Measurements from ENCODE around the gene PSTPIP1. TPM values are rescaled to one million over a fixed set of nuclear protein-coding genes. Genes with fewer than 3 reads are reported as not detected.

PSTPIP1 gene
- total RNA-seq, 2 experiments from 2014 or later, result 79.4 to 82.7 TPM

DNA sequence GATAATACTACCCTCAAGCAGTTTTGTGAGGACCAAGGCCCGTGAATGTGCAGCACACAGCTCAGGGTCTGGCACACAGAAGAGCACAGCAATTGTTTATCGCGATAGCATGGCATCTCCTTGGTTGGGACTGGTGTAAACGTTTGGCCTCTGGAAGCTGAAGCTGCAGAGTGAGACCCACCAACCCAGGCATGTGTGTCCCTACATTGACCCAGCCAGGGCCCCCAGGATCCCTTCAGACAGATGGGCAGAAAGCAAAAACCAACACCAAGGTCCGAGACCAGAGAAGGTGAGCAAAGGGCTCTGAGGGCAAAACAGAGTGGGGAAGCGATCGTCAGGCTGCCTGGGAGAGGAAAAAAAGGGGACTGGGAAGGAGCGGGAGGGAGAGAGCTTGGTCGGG lies 12.6 kb upstream of the PSTPIP1 start:
- H3K4me1 ChIP-seq (ENCODE audit: insufficient read depth, low read length), result peaks cover 8% of the 10 kb centered on the region
- H3K36me3 Mint-ChIP-seq (ENCODE audit: low read depth), result no peaks in the 10 kb centered on the region
- H3K4me3 Mint-ChIP-seq, result no peak overlapping the region
- TF ChIP-seq, protein P1, sequence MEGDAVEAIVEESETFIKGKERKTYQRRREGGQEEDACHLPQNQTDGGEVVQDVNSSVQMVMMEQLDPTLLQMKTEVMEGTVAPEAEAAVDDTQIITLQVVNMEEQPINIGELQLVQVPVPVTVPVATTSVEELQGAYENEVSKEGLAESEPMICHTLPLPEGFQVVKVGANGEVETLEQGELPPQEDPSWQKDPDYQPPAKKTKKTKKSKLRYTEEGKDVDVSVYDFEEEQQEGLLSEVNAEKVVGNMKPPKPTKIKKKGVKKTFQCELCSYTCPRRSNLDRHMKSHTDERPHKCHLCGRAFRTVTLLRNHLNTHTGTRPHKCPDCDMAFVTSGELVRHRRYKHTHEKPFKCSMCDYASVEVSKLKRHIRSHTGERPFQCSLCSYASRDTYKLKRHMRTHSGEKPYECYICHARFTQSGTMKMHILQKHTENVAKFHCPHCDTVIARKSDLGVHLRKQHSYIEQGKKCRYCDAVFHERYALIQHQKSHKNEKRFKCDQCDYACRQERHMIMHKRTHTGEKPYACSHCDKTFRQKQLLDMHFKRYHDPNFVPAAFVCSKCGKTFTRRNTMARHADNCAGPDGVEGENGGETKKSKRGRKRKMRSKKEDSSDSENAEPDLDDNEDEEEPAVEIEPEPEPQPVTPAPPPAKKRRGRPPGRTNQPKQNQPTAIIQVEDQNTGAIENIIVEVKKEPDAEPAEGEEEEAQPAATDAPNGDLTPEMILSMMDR (IDR thresholded peaks at IDR 0.05), result no peak
- no peaks in the 10 kb centered on the region for H3K27me3 ChIP-seq (ENCODE audit: control insufficient read depth in 1 of 2, insufficient read depth in 2 of 2, low read length in 2 of 2)
- H3K9me3 Mint-ChIP-seq, result no peaks in the 10 kb centered on the region
- H3K27me3 Mint-ChIP-seq, result no peaks in the 10 kb centered on the region
- no peak overlapping the region for H3K27ac Mint-ChIP-seq
- H3K4me1 Mint-ChIP-seq (ENCODE audit: low read depth), result peaks cover 5% of the 10 kb centered on the region
- no peaks in the 10 kb centered on the region for H3K36me3 ChIP-seq (ENCODE audit: insufficient read depth, low read length)
- DNase-seq (no peak), ATAC-seq (ENCODE audit: poor library complexity) (no peak)
- ChIA-PET CTCF (no interaction called here), POLR2A (no interaction called here)
- peaks cover 0 to 9% of the 10 kb centered on the region in 2 experiments for H3K9me3 ChIP-seq (ENCODE audit: control insufficient read depth in 1 of 2, insufficient read depth in 1 of 2, low read length in 2 of 2)
- intact Hi-C loops (cut with DNase I, micrococcal nuclease), result no loop called here
- H3K4me3 ChIP-seq (ENCODE audit: low read length), result no peak overlapping the region
- no peak overlapping the region for H3K27ac ChIP-seq (ENCODE audit: low read depth in 1 of 2, low read length in 2 of 2)

DNA sequence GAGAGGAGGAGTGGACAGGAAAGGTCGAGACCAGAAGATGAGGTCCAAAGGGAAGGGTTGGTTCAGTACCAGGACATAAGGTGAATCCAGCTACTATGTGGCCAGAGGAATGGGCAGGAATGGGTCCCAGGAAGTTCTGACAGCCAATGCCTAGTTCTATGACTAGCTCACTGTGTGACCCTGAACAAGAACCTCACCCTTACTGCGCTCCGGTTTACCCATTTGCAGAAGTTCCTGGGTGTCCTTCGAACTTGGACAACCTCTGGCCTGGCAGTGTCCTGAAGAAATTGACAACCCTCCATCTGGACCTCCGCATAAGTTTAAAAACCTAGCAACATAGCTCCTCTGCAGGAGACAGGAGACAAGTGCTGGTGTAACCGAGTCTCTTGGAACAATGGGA lies 12.2 kb upstream of the PSTPIP1 start:
- H3K27ac ChIP-seq (ENCODE audit: low read depth in 1 of 2, low read length in 2 of 2), result no peak overlapping the region
- no peaks in the 10 kb centered on the region for H3K9me3 Mint-ChIP-seq
- intact Hi-C loops (cut with DNase I, micrococcal nuclease), result no loop called here
- H3K27ac Mint-ChIP-seq, result no peak overlapping the region
- no peak overlapping the region for H3K4me3 Mint-ChIP-seq
- no peaks in the 10 kb centered on the region for H3K27me3 Mint-ChIP-seq
- POLR2A ChIA-PET, result no interaction called here
- TF ChIP-seq, protein P1 (IDR thresholded peaks at IDR 0.05), result no peak
- peaks cover 0 to 9% of the 10 kb centered on the region in 2 experiments for H3K9me3 ChIP-seq (ENCODE audit: control insufficient read depth in 1 of 2, insufficient read depth in 1 of 2, low read length in 2 of 2)
- H3K36me3 ChIP-seq (ENCODE audit: insufficient read depth, low read length), result no peaks in the 10 kb centered on the region
- CTCF ChIA-PET, result no interaction called here
- H3K4me1 Mint-ChIP-seq (ENCODE audit: low read depth), result peaks cover 7% of the 10 kb centered on the region
- no peaks in the 10 kb centered on the region for H3K36me3 Mint-ChIP-seq (ENCODE audit: low read depth)
- no peak for ATAC-seq (ENCODE audit: poor library complexity)
- peaks cover 12% of the 10 kb centered on the region for H3K4me1 ChIP-seq (ENCODE audit: insufficient read depth, low read length)
- no peak overlapping the region for H3K4me3 ChIP-seq (ENCODE audit: low read length)
- no peaks in the 10 kb centered on the region for H3K27me3 ChIP-seq (ENCODE audit: control insufficient read depth in 1 of 2, insufficient read depth in 2 of 2, low read length in 2 of 2)
- no peak for DNase-seq

DNA sequence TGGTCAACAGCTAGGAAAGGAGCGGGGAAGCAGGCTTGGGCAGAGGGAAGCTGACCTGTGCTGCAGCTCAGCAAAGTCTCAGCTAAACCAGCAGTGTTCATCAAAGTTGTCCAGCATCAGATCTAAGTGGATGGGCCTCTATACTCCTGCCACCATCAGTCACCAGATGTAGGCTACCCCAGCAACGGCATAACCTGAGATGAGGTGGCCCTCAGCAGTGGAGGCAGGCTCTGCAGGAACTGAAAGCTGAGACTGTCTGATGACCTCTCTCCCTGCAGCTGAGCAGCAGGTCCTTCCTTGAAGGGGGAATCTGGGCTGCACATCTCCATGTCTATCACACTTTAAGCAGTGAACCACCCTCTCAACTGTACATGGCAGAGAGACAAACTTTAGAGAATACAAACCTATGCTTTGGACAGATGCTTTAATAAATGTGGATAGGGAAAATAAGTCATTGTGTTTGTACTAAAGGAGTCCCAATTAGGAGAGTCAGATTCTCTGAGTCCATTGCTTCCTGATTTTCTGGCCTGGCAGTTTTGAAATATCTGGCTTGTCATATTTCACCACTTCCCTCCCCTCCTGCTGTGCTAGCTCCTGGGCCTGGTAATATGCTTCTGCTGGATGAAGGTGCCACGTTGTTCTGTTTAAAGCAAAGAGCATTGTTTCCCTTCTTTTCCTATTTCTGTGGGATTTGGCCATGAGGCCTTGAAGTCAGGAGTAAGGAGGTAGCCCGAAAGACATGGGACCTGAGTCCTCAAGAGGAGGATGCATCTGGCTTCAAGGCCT lies 11.1 kb upstream of the PSTPIP1 start:
- Histone ChIP-seq H3K9me3 (ENCODE audit: control insufficient read depth in 1 of 2, insufficient read depth in 1 of 2, low read length in 2 of 2) (peaks cover 0 to 7% of the 10 kb centered on the region in 2 experiments), H3K36me3 (ENCODE audit: insufficient read depth, low read length) (no peaks in the 10 kb centered on the region), H3K4me3 (ENCODE audit: low read length) (no peak overlapping the region), H3K27ac (ENCODE audit: low read depth in 1 of 2, low read length in 2 of 2) (no peak overlapping the region), H3K27me3 (ENCODE audit: control insufficient read depth in 1 of 2, insufficient read depth in 2 of 2, low read length in 2 of 2) (no peaks in the 10 kb centered on the region), H3K4me1 (ENCODE audit: insufficient read depth, low read length) (peaks cover 22% of the 10 kb centered on the region)
- Mint-ChIP-seq H3K9me3 (no peaks in the 10 kb centered on the region), H3K4me1 (ENCODE audit: low read depth) (peaks cover 18% of the 10 kb centered on the region), H3K36me3 (ENCODE audit: low read depth) (no peaks in the 10 kb centered on the region), H3K27ac (no peak overlapping the region), H3K27me3 (no peaks in the 10 kb centered on the region), H3K4me3 (no peak overlapping the region)
- ATAC-seq (ENCODE audit: poor library complexity) (no peak), DNase-seq (no peak)
- intact Hi-C loops (cut with DNase I, micrococcal nuclease), result no loop called here
- CTCF ChIA-PET, result no interaction called here
- POLR2A ChIA-PET, result interaction anchor here (1.1 kb wide), 1 partner anchor 11 kb away, joined by 3 read pairs; the partner anchor contains the start of gene PSTPIP1
- TF ChIP-seq, protein P1 (IDR thresholded peaks at IDR 0.05), result no peak

Data from CD4-positive, alpha-beta T cell (primary cell).